H1 (cell line): ENCODE results near the gene RAI14. TPM values are rescaled to one million over a fixed set of nuclear protein-coding genes. Genes with fewer than 3 reads are reported as not detected.

Source experiments
- CTCF ChIA-PET: fragments of 300-600 bp; sonication (Branson Sonifier 250); formaldehyde crosslinking; loops from one replicate; lab custom pipeline; 2021; ENCODE audit not compliant: partially characterized antibody; lab: Charles Lee
- POLR2A ChIA-PET: fragments of 300-600 bp; sonication (Branson Sonifier 250); formaldehyde crosslinking; loops from one replicate; lab custom pipeline; 2021; ENCODE audit warnings: inconsistent platforms; ENCODE audit not compliant: partially characterized antibody; lab: Charles Lee
- DNase-seq, 2 experiments: peaks; one replicate each; pipeline versions ENCODE4 v3.0.0 to v3.0.0-alpha.2; 2010 to 2022; ENCODE audit warnings: low spot score in 2 of 2, low read depth in 1 of 2, mixed read lengths in 1 of 2
- FAIRE-seq: peaks from 2 replicates; lab custom pipeline; 2011; peaks lifted over from hg19 to GRCh38; lab: Jason Lieb, UNC
- H2AFZ ChIP-seq: 2 replicates; pipeline ENCODE4 v1.8.1; 2012; ENCODE audit warnings: low read length, inconsistent platforms
- H2AK5ac ChIP-seq: 2 replicates; pipeline ENCODE4 v1.6.1; 2013; ENCODE audit warnings: low read depth, low read length
- H2BK120ac ChIP-seq: replicated peaks from 2 replicates; pipeline ENCODE3; 2013; ENCODE audit warnings: low read depth, low read length, inconsistent platforms
- H2BK12ac ChIP-seq: 2 replicates; pipeline ENCODE4 v1.6.1; 2013; ENCODE audit warnings: low read depth, low read length
- H2BK15ac ChIP-seq: 2 replicates; pipeline ENCODE4 v1.6.1; 2013; ENCODE audit warnings: low read length
- H2BK20ac ChIP-seq: 2 replicates; pipeline ENCODE4 v1.6.1; 2013; ENCODE audit warnings: low read length
- H2BK5ac ChIP-seq: 2 replicates; pipeline ENCODE4 v1.6.1; 2013; ENCODE audit warnings: low read depth, low read length
- H3K14ac ChIP-seq: 2 replicates; pipeline ENCODE4 v1.6.1; 2013; ENCODE audit warnings: inconsistent platforms; ENCODE audit not compliant: insufficient read length
- H3K18ac ChIP-seq: 2 replicates; pipeline ENCODE4 v1.6.1; 2013; ENCODE audit warnings: low read length; ENCODE audit errors: extremely low read depth
- H3K23ac ChIP-seq: 2 replicates; pipeline ENCODE4 v1.6.1; 2013; ENCODE audit warnings: inconsistent platforms; ENCODE audit not compliant: insufficient read length
- H3K23me2 ChIP-seq: 2 replicates; pipeline ENCODE4 v1.6.1; 2013; ENCODE audit warnings: low read depth, low read length
- H3K27ac ChIP-seq: 2 replicates; pipeline ENCODE4 v1.6.1; 2011; ENCODE audit warnings: low read depth, low read length, inconsistent platforms
- H3K27me3 ChIP-seq, 4 experiments: replicated peaks in 1 of 4; 1 replicate in 1 of 4; 2 replicates in 3 of 4; pipeline versions ENCODE4 v1.6.1 to v1.8.1; 2011 to 2013; ENCODE audit warnings: low read length in 3 of 4, mild to moderate bottlenecking in 3 of 4, inconsistent platforms in 2 of 4, mixed read lengths in 2 of 4, moderate library complexity in 1 of 4; ENCODE audit not compliant: control insufficient read depth in 3 of 4, insufficient read depth in 3 of 4; ENCODE audit errors: extremely low read depth in 1 of 4
- H3K36me3 ChIP-seq, 4 experiments: 2 replicates each; pipeline versions ENCODE4 v1.6.1 to v1.8.1; 2011 to 2013; ENCODE audit warnings: mild to moderate bottlenecking in 4 of 4, low read length in 3 of 4, moderate library complexity in 2 of 4, control low read depth in 1 of 4, inconsistent platforms in 1 of 4; ENCODE audit not compliant: insufficient read depth in 4 of 4, control insufficient read depth in 2 of 4
- H3K4ac ChIP-seq: replicated peaks from 2 replicates; pipeline ENCODE3; 2013; ENCODE audit warnings: low read length, low read depth, mixed read lengths, inconsistent platforms; ENCODE audit not compliant: insufficient read length
- H3K4me1 ChIP-seq, 4 experiments: replicated peaks in 1 of 4; 1 replicate in 1 of 4; 2 replicates in 3 of 4; pipeline versions ENCODE4 v1.6.1 to v1.8.1; 2011 to 2013; ENCODE audit warnings: low read length in 3 of 4, inconsistent platforms in 2 of 4, mixed read lengths in 1 of 4; ENCODE audit not compliant: insufficient read depth in 4 of 4, control insufficient read depth in 3 of 4
- H3K4me2 ChIP-seq, 2 experiments: 2 replicates each; pipeline versions ENCODE4 v1.6.1 to v1.8.1; 2011 to 2013; ENCODE audit warnings: low read depth in 2 of 2, low read length in 2 of 2, control low read depth in 1 of 2, inconsistent platforms in 1 of 2, mild to moderate bottlenecking in 1 of 2; ENCODE audit not compliant: insufficient read depth in 1 of 2
- H3K4me3 ChIP-seq, 4 experiments: fragments of 200-600, 300-600 bp in 1 of 4; sonication (generic), shearing (Covaris generic), sonication (Bioruptor Twin) in 1 of 4; 2 replicates each; pipeline versions ENCODE4 v1.5.1 to v1.8.1; 2011 to 2016; ENCODE audit warnings: low read length in 4 of 4, low read depth in 3 of 4, control low read depth in 2 of 4, inconsistent platforms in 2 of 4, mild to moderate bottlenecking in 2 of 4, mixed read lengths in 1 of 4, moderate library complexity in 1 of 4; ENCODE audit not compliant: insufficient read depth in 2 of 4; ENCODE audit errors: extremely low read depth in 1 of 4
- H3K56ac ChIP-seq: replicated peaks from 2 replicates; pipeline ENCODE3; 2013; ENCODE audit warnings: low read depth, mild to moderate bottlenecking, mixed read lengths, low read length, inconsistent platforms; ENCODE audit not compliant: insufficient read length
- H3K79me1 ChIP-seq: 2 replicates; pipeline ENCODE4 v1.6.1; 2013; ENCODE audit warnings: low read depth, low read length, control low read depth
- H3K79me2 ChIP-seq, 2 experiments: 2 replicates each; pipeline versions ENCODE4 v1.6.1 to v1.8.1; 2012 to 2013; ENCODE audit warnings: low read length in 2 of 2, mild to moderate bottlenecking in 2 of 2, inconsistent platforms in 1 of 2; ENCODE audit not compliant: insufficient read depth in 2 of 2, control insufficient read depth in 1 of 2
- H3K9ac ChIP-seq, 4 experiments: replicated peaks in 1 of 4; 1 replicate in 1 of 4; 2 replicates in 3 of 4; pipeline versions ENCODE4 v1.6.1 to v1.8.1; 2011 to 2013; ENCODE audit warnings: low read depth in 3 of 4, low read length in 3 of 4, control low read depth in 2 of 4, mild to moderate bottlenecking in 2 of 4, moderate library complexity in 2 of 4, inconsistent platforms in 1 of 4; ENCODE audit errors: extremely low read depth in 1 of 4
- H3K9me3 ChIP-seq, 2 experiments: 2 replicates each; pipeline versions ENCODE4 v1.6.1 to v1.8.1; 2012 to 2013; ENCODE audit warnings: mild to moderate bottlenecking in 2 of 2, moderate library complexity in 2 of 2, control low read depth in 1 of 2, inconsistent platforms in 1 of 2, low read depth in 1 of 2, low read length in 1 of 2, mixed read lengths in 1 of 2; ENCODE audit not compliant: insufficient read depth in 2 of 2
- H4K20me1 ChIP-seq, 2 experiments: replicated peaks in 1 of 2; 2 replicates each; pipeline versions ENCODE3 to v1.8.1; 2011 to 2013; ENCODE audit warnings: inconsistent platforms in 2 of 2, low read length in 2 of 2, mild to moderate bottlenecking in 1 of 2; ENCODE audit not compliant: insufficient read depth in 2 of 2, control insufficient read depth in 1 of 2
- H4K5ac ChIP-seq: 2 replicates; pipeline ENCODE4 v1.6.1; 2013; ENCODE audit warnings: low read length, low read depth, mixed read lengths, inconsistent platforms; ENCODE audit not compliant: insufficient read length
- H4K8ac ChIP-seq: 2 replicates; pipeline ENCODE4 v1.8.0; 2013; ENCODE audit warnings: mild to moderate bottlenecking, moderate library complexity, low read length, inconsistent platforms; ENCODE audit not compliant: insufficient read depth; ENCODE audit errors: extremely low read depth
- H4K91ac ChIP-seq: replicated peaks from 2 replicates; pipeline ENCODE3; 2013; ENCODE audit warnings: low read length, mixed read lengths, inconsistent platforms; ENCODE audit not compliant: insufficient read length
- BACH1 ChIP-seq: IDR thresholded peaks from 2 replicates; pipeline ENCODE4 v1.6.1; 2012; ENCODE audit warnings: low read length, improper control_type of control experiment
- CTBP2 ChIP-seq: IDR thresholded peaks from 2 replicates; pipeline ENCODE4 v1.7.0; 2011; ENCODE audit warnings: borderline replicate concordance, mild to moderate bottlenecking, moderate library complexity, mixed read lengths, low read length; ENCODE audit not compliant: insufficient read depth, insufficient read length
- EGR1 ChIP-seq: IDR thresholded peaks from 2 replicates; pipeline ENCODE4 v1.6.1; 2011; ENCODE audit warnings: low read depth, low read length, borderline replicate concordance
- FOSL1 ChIP-seq: IDR thresholded peaks from 2 replicates; pipeline ENCODE4 v1.6.1; 2011; ENCODE audit warnings: mild to moderate bottlenecking, low read depth, low read length, moderate library complexity; ENCODE audit not compliant: insufficient read depth
- GABPA ChIP-seq: IDR thresholded peaks from 2 replicates; pipeline ENCODE4 v1.6.1; 2011; ENCODE audit warnings: mild to moderate bottlenecking, low read length, moderate library complexity, borderline replicate concordance; ENCODE audit not compliant: insufficient read depth
- POU5F1 ChIP-seq: IDR thresholded peaks from 2 replicates; pipeline ENCODE4 v1.6.1; 2011; ENCODE audit warnings: low read depth, mild to moderate bottlenecking, low read length, moderate library complexity
- RFX5 ChIP-seq: IDR thresholded peaks from 2 replicates; pipeline ENCODE4 v1.6.1; 2011; ENCODE audit warnings: low read depth, low read length, improper control_type of control experiment, borderline replicate concordance
- RNF2 ChIP-seq: fragments of 200-900, 300-1000 bp; sonication (generic); IDR thresholded peaks from 2 replicates; pipeline ENCODE4 v1.7.1; 2016; ENCODE audit warnings: borderline replicate concordance, low read depth, mild to moderate bottlenecking, antibody characterized with exemption, low read length; ENCODE audit not compliant: poor library complexity, severe bottlenecking; ENCODE audit errors: missing control alignments
- USF2 ChIP-seq: IDR thresholded peaks from 2 replicates; pipeline ENCODE4 v1.6.1; 2011; ENCODE audit warnings: low read length, improper control_type of control experiment
- WGBS, 2 experiments: shearing (Covaris generic) in 1 of 2; methylation state at CpG; one replicate each; pipeline versions ENCODE4 v1.1.6 to v1.1.7; 2013 to 2015; ENCODE audit warnings: low lambda C conversion rate in 2 of 2, mixed read lengths in 2 of 2, inconsistent platforms in 1 of 2, low coverage in 1 of 2, missing lambda C conversion rate in 1 of 2; ENCODE audit not compliant: insufficient replicate concordance in 2 of 2, insufficient coverage in 1 of 2, insufficient read length in 1 of 2; ENCODE audit errors: extremely low coverage in 1 of 2, missing lambda C conversion rate in 1 of 2; 5-methylcytosine and 5-hydroxymethylcytosine counted together
- polyA plus RNA-seq, 7 experiments: library from polyadenylated mRNA; depleted of rRNA in 3 of 7; stranded (reverse) in 5 of 7; unstranded in 2 of 7; fragments of >200 nt in 5 of 7; fragments of 200-250 nt in 2 of 7; gene quantifications; 1 replicate in 5 of 7; 2 replicates in 1 of 7; 4 replicates in 1 of 7; pipeline versions ENCODE4 v1.2.1 to v1.2.3, GENCODE V29; 2011 to 2013; ENCODE audit warnings: missing spikeins in 2 of 7, mixed read lengths in 2 of 7
- total RNA-seq: library from RNA; stranded (reverse); fragmentation: NEBNext Ultra II Directional; extraction: Animal tissue kit (Norgen Biotek cat#: 25700); gene quantifications from 2 replicates; pipeline ENCODE4 v1.2.1, GENCODE V29; 2021

Gene RAI14
- total and polyA plus RNA-seq, 2 of the 8 experiments (the other 6 are each of a cell fraction or from before 2014, with no cell fraction given) = 48.4 to 210 TPM

DNA sequence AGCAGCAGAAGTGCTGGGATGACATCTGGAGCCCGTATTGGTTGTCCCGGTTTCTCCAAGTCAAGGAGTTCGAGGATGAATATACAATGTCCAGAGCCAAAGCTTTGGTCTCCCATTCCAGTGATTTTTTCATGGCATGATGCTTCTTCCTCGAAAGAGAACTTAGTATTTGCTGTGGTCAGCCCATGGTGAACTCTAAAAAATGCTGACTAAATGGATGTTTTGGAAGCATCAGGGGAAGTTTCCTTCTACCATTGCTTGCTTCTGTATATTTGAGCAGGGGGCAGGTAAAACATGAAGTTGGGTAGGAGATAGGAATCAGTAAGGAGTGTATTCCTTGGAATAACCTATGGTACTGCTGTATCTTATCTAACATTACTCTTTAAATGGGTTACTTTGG, 191.4 kb downstream of the RAI14 start:
- no peak overlapping the region for H3K9ac ChIP-seq
- H3K27ac ChIP-seq = no peak overlapping the region
- H3K79me1 ChIP-seq = no peaks in the 10 kb centered on the region
- H3K27me3 ChIP-seq = no peaks in the 10 kb centered on the region
- no peak overlapping the region for H2BK12ac ChIP-seq
- DNase-seq = no peak
- H3K23ac ChIP-seq = no peak overlapping the region
- peaks cover 0 to 3% (median 0%) of the 10 kb centered on the region in 4 experiments; a peak in 2 of 8 replicates for H3K36me3 ChIP-seq
- no peak for TF ChIP-seq EGR1
- no peak for TF ChIP-seq GABPA
- TF ChIP-seq RNF2 = no peak
- TF ChIP-seq POU5F1 = no peak
- no peak for TF ChIP-seq CTBP2
- no peak for TF ChIP-seq RFX5
- TF ChIP-seq FOSL1 = no peak
- no peak for TF ChIP-seq USF2
- TF ChIP-seq BACH1 = no peak
- H2BK5ac ChIP-seq = no peak overlapping the region
- no peak overlapping the region for H2AFZ ChIP-seq
- no peak overlapping the region for H3K4me3 ChIP-seq
- no peak overlapping the region for H3K14ac ChIP-seq
- no peak for FAIRE-seq
- no peak overlapping the region for H3K56ac ChIP-seq
- no peaks in the 10 kb centered on the region for H3K4me1 ChIP-seq
- CTCF ChIA-PET = interaction anchor here (2.7 kb wide), 1 partner anchor 51 kb away, joined by 8 read pairs; no protein-coding TSS in a partner anchor
- no peak overlapping the region for H4K8ac ChIP-seq
- no peak overlapping the region for H4K91ac ChIP-seq
- no peaks in the 10 kb centered on the region for H4K20me1 ChIP-seq
- H3K18ac ChIP-seq = no peak overlapping the region
- H3K4me2 ChIP-seq = no peak overlapping the region
- no peak overlapping the region for H2BK15ac ChIP-seq
- WGBS, 2 experiments = 98% methylated on average over 4 of the region's 4 CpGs; no CpG with 5 or more reads in 1 of the 2 experiments
- H3K23me2 ChIP-seq = no peaks in the 10 kb centered on the region; the same call in 1 of the 2 replicates
- POLR2A ChIA-PET = interaction anchor here (0.7 to 1.1 kb wide), 4 partner anchors 13 to 281 kb away, joined by 3 read pairs; partner anchors contain the start of genes BRIX1 and RAD1
- H3K4ac ChIP-seq = no peak overlapping the region
- H2BK20ac ChIP-seq = no peak overlapping the region
- no peaks in the 10 kb centered on the region for H3K79me2 ChIP-seq
- H2AK5ac ChIP-seq = no peak overlapping the region
- peaks cover 0 to 2% of the 10 kb centered on the region in 2 experiments; a peak in 1 of 4 replicates for H3K9me3 ChIP-seq
- H4K5ac ChIP-seq = no peak overlapping the region
- no peak overlapping the region for H2BK120ac ChIP-seq
